ENCODE data around the gene FADS1.
A peak's percentile ranks its signal among the peaks of the same experiment; 100 is the strongest.

Gene FADS1

GRCh38 chr11:61844909-61845565 lies 28.2 kb upstream of the FADS1 start:
- DNase-seq: no peak

- no peak for DNase-seq
Observed at GRCh38 chr11:61842528-61842820, 25.7 kb upstream of the FADS1 start.

GRCh38 chr11:61841636-61842527 lies 25.1 kb upstream of the FADS1 start:
- DNase-seq: no peak

- DNase-seq: no peak
Observed at GRCh38 chr11:61840371-61840770, 23.6 kb upstream of the FADS1 start.

GRCh38 chr11:61839742-61840141 lies 22.9 kb upstream of the FADS1 start:
- no peak for DNase-seq

- DNase-seq: no peak
Observed at GRCh38 chr11:61838921-61839320, 22.1 kb upstream of the FADS1 start.

GRCh38 chr11:61838501-61838900 lies 21.7 kb upstream of the FADS1 start:
- no peak for DNase-seq

GRCh38 chr11:61837411-61838005 lies 20.7 kb upstream of the FADS1 start:
- DNase-seq: no peak

GRCh38 chr11:61836193-61836592 lies 19.4 kb upstream of the FADS1 start:
- DNase-seq: no peak

GRCh38 chr11:61834278-61835048 lies 17.7 kb upstream of the FADS1 start:
- DNase-seq: no peak

- no peak for DNase-seq
Observed at GRCh38 chr11:61833926-61834277, 17.1 kb upstream of the FADS1 start.

GRCh38 chr11:61833471-61833870 lies 16.7 kb upstream of the FADS1 start:
- DNase-seq: no peak

GRCh38 chr11:61832754-61833153 lies 16.0 kb upstream of the FADS1 start:
- no peak for DNase-seq

- DNase-seq: no peak
Observed at GRCh38 chr11:61832207-61832606, 15.4 kb upstream of the FADS1 start.

- DNase-seq: no peak
Observed at GRCh38 chr11:61830237-61831105, 13.7 kb upstream of the FADS1 start.

- DNase-seq: no peak
Observed at GRCh38 chr11:61829806-61830205, 13.0 kb upstream of the FADS1 start.

GRCh38 chr11:61828629-61829407 lies 12.0 kb upstream of the FADS1 start:
- peak; percentile 32 for DNase-seq

- no peak for DNase-seq
Observed at GRCh38 chr11:61828379-61828628, 11.5 kb upstream of the FADS1 start.

- DNase-seq: peak; percentile 62
Observed at GRCh38 chr11:61827571-61828378, 11.0 kb upstream of the FADS1 start, which contains the start of gene FADS2. TSS of gene FADS2 (plus strand) at chr11:61828300. CDS start at chr11:61828391, 91 bp downstream.

- no peak for DNase-seq
Observed at GRCh38 chr11:61826930-61827570, 10.2 kb upstream of the FADS1 start.

All from activated naive CD4-positive, alpha-beta T cell treated with anti-CD3 and anti-CD28 coated beads, Interleukin-2, amount 50 U/mL, for 16 hours (primary cell).